K562 (cell line): ENCODE measurements around the gene CD79A. TPM values are rescaled to one million over a fixed set of nuclear protein-coding genes. Genes with fewer than 3 reads are reported as not detected.

Source experiments
- ARHGAP35 ChIP-seq: fragments of 450-650 bp; IDR thresholded peaks from 2 replicates; pipeline ENCODE4 v1.6.1; 2018; ENCODE audit not compliant: partially characterized antibody
- ASH1L ChIP-seq: fragments of 450-650 bp; IDR thresholded peaks from 2 replicates; pipeline ENCODE4 v1.6.1; 2018; ENCODE audit warnings: borderline replicate concordance, mild to moderate bottlenecking, low read depth; ENCODE audit not compliant: partially characterized antibody
- E2F6 ChIP-seq, 2 experiments: IDR thresholded peaks; 2 replicates each; pipeline ENCODE4 v1.6.1; 2011; ENCODE audit warnings: borderline replicate concordance in 1 of 2, control low read depth in 1 of 2, low read depth in 1 of 2, low read length in 1 of 2, mild to moderate bottlenecking in 1 of 2, mixed read lengths in 1 of 2, moderate library complexity in 1 of 2; ENCODE audit not compliant: insufficient read depth in 1 of 2, insufficient read length in 1 of 2, poor library complexity in 1 of 2, severe bottlenecking in 1 of 2; ENCODE audit errors: extremely low read depth in 1 of 2
- ESRRB ChIP-seq: fragments of 250-450 bp; sonication (Bioruptor Pico); IDR thresholded peaks from 2 replicates; pipeline ENCODE4 v1.5.0; 2020; ENCODE audit warnings: mild to moderate bottlenecking, moderate library complexity, borderline replicate concordance
- NFE2L1 ChIP-seq: fragments of 450-650 bp; IDR thresholded peaks from 2 replicates; pipeline ENCODE4 v1.6.1; 2016; ENCODE audit warnings: missing genetic modification characterization, low read depth, mild to moderate bottlenecking, missing compliant biosample characterization, moderate library complexity, borderline replicate concordance
- PBX2 ChIP-seq, 2 experiments: IDR thresholded peaks in 1 of 2; conservative IDR thresholded peaks in 1 of 2; 2 replicates each; pipeline ENCODE4 v1.6.1; 2016; ENCODE audit warnings: low read depth in 2 of 2, mild to moderate bottlenecking in 1 of 2, missing compliant biosample characterization in 1 of 2, missing genetic modification characterization in 1 of 2, moderate library complexity in 1 of 2
- PCBP2 ChIP-seq: fragments of 200-400 bp; formaldehyde crosslinking; IDR thresholded peaks from 2 replicates; pipeline ENCODE4 v1.6.1; 2018; ENCODE audit warnings: low read length, low read depth, mild to moderate bottlenecking, moderate library complexity; ENCODE audit not compliant: poor library complexity, severe bottlenecking
- PHB2 ChIP-seq: fragments of 450-650 bp; IDR thresholded peaks from 2 replicates; pipeline ENCODE4 v1.6.1; 2017; ENCODE audit warnings: low read depth
- POLR2G ChIP-seq: fragments of 200-400 bp; formaldehyde crosslinking; IDR thresholded peaks from 2 replicates; pipeline ENCODE4 v1.6.1; 2017; ENCODE audit warnings: low read depth, mild to moderate bottlenecking, antibody characterized with exemption, low read length, moderate library complexity
- RFX5 ChIP-seq: IDR thresholded peaks from 2 replicates; pipeline ENCODE4 v1.6.1; 2011; ENCODE audit warnings: low read depth, mild to moderate bottlenecking, improper control_type of control experiment, low read length
- TCF7L2 ChIP-seq: fragments of 150-350 bp; IDR thresholded peaks from 2 replicates; pipeline ENCODE4 v1.6.1; 2016; ENCODE audit warnings: low read depth, mild to moderate bottlenecking, low read length, moderate library complexity
- THRA ChIP-seq: fragments of 450-650 bp; IDR thresholded peaks from 2 replicates; pipeline ENCODE4 v1.6.1; 2017; ENCODE audit warnings: mild to moderate bottlenecking, moderate library complexity
- ZBTB8A ChIP-seq: fragments of 450-650 bp; IDR thresholded peaks from 2 replicates; pipeline ENCODE4 v1.6.1; 2018; ENCODE audit warnings: mild to moderate bottlenecking, moderate library complexity; ENCODE audit not compliant: partially characterized antibody
- ZC3H4 ChIP-seq: sonication (generic); formaldehyde crosslinking; IDR thresholded peaks from 2 replicates; pipeline ENCODE4 v1.9.0; 2021; ENCODE audit warnings: missing genetic modification reagents, borderline replicate concordance
- ZNF445 ChIP-seq: fragments of 250-450 bp; sonication (Bioruptor Pico); IDR thresholded peaks from 2 replicates; pipeline ENCODE4 v1.4.0; 2020; ENCODE audit warnings: low read depth, mild to moderate bottlenecking, moderate library complexity
- polyA plus RNA-seq, 8 experiments: library from polyadenylated mRNA; depleted of rRNA in 4 of 8; stranded (reverse) in 5 of 8; unstranded in 3 of 8; fragments of >200 nt; fragmentation: Nextera tagmentation in 2 of 8; fragmentation: Illumina TruSeq in 1 of 8; extraction: Ambion mirVana in 2 of 8; extraction: Trizol in 1 of 8; gene quantifications; 2 replicates each; pipeline versions ENCODE4 v1.2.1 to v1.2.3, GENCODE V29; 2011 to 2014; ENCODE audit warnings: inconsistent platforms in 1 of 8, missing spikeins in 1 of 8
- total RNA-seq, 7 experiments: library from RNA; depleted of rRNA in 6 of 7; stranded (reverse); fragments of >200 nt in 6 of 7; fragmentation: Illumina TruSeq in 2 of 7; extraction: Trizol in 2 of 7; gene quantifications; 2 replicates each; pipeline versions ENCODE4 v1.2.1 to v1.2.3, GENCODE V29; 2011 to 2021; ENCODE audit warnings: low replicate concordance in 1 of 7
- TF ChIP-seq, protein P1 (sequence below): sonication (generic); IDR thresholded peaks from 2 replicates; pipeline ENCODE4 v1.6.1; 2016

CD79A gene
- total and polyA plus RNA-seq, 9 of the 15 experiments (the other 6 are each of a cell fraction or from before 2014, with no cell fraction given): 0.04 to 0.72 (median 0.17) TPM; not detected in 3

- TF ChIP-seq THRA (no peak), ZC3H4 (no peak), ASH1L (peak; percentile 88), PBX2 (CRISPR knock-in tag; IDR thresholded peaks at IDR 0.05; ENCODE audit: low read depth) (no peak), PBX2 (tag; conservative IDR thresholded peaks at IDR 0.05; ENCODE audit: low read depth) (peak; percentile 52), ZNF445 (CRISPR knock-in tag) (no peak), NFE2L1 (tag) (no peak), E2F6 (IDR thresholded peaks at IDR 0.05; ENCODE audit: borderline replicate concordance in 1 of 2, extremely low read depth in 1 of 2, insufficient read depth in 1 of 2, insufficient read length in 1 of 2, low read depth in 1 of 2, low read length in 1 of 2, poor library complexity in 1 of 2, severe bottlenecking in 1 of 2) (peak; percentile 55 to 66), RFX5 (no peak), PHB2 (no peak), ARHGAP35 (peak; percentile 98), POLR2G (peak; percentile 100), PCBP2 (no peak), TCF7L2 (0 out of 2 replicates have a peak, but pooled peaks have one; percentile 7), ESRRB (CRISPR knock-in tag) (no peak), ZBTB8A (no peak)
- TF ChIP-seq, protein P1, sequence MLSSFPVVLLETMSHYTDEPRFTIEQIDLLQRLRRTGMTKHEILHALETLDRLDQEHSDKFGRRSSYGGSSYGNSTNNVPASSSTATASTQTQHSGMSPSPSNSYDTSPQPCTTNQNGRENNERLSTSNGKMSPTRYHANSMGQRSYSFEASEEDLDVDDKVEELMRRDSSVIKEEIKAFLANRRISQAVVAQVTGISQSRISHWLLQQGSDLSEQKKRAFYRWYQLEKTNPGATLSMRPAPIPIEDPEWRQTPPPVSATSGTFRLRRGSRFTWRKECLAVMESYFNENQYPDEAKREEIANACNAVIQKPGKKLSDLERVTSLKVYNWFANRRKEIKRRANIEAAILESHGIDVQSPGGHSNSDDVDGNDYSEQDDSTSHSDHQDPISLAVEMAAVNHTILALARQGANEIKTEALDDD: peak; percentile 76; the same call in 1 of the 2 replicates
These were observed 17.3 kb upstream of the CD79A start, which contains the start of gene RPS19 (continued) for GRCh38 chr19:41859618-41860418.
